Neural progenitor cell (in vitro differentiated cells): Measurements from ENCODE around the gene SLC28A1. TPM values are rescaled to one million over a fixed set of nuclear protein-coding genes. Genes with fewer than 3 reads are reported as not detected.

ENCODE experiments used
- DNase-seq: peaks from one replicate; pipeline ENCODE4 v3.0.0-alpha.2; 2016; ENCODE audit warnings: low spot score
- H2AFZ ChIP-seq: fragments of 200-600 bp; sonication (generic); replicated peaks from 2 replicates; pipeline ENCODE4 v1.6.1; 2016; ENCODE audit warnings: antibody characterized with exemption
- H3F3A ChIP-seq: fragments of 200-600 bp; sonication (generic); 2 replicates; pipeline ENCODE4 v1.6.1; 2016; ENCODE audit warnings: antibody characterized with exemption, low read depth
- H3K27ac ChIP-seq: fragments of 200-600 bp; sonication (generic); 2 replicates; pipeline ENCODE4 v1.5.1; 2016; ENCODE audit warnings: mild to moderate bottlenecking
- H3K27me3 ChIP-seq: fragments of 200-600 bp; sonication (generic); 2 replicates; pipeline ENCODE4 v1.6.1; 2016; ENCODE audit warnings: mild to moderate bottlenecking, moderate library complexity
- H3K36me3 ChIP-seq: fragments of 200-600 bp; sonication (generic); 2 replicates; pipeline ENCODE4 v1.5.1; 2016
- H3K4me1 ChIP-seq: fragments of 200-600 bp; sonication (generic); 2 replicates; pipeline ENCODE4 v1.6.1; 2016; ENCODE audit warnings: mixed run types
- H3K4me2 ChIP-seq: fragments of 200-600 bp; sonication (generic); 2 replicates; pipeline ENCODE4 v1.6.1; 2016
- H3K4me3 ChIP-seq: fragments of 200-600 bp; sonication (generic); 2 replicates; pipeline ENCODE4 v1.5.1; 2016
- H3K79me2 ChIP-seq: fragments of 200-600 bp; sonication (generic); 2 replicates; pipeline ENCODE4 v1.6.1; 2016; ENCODE audit warnings: low read depth
- H3K9ac ChIP-seq: fragments of 200-600 bp; sonication (generic); 2 replicates; pipeline ENCODE4 v1.6.1; 2016
- H3K9me3 ChIP-seq: fragments of 200-600 bp; sonication (generic); 2 replicates; pipeline ENCODE4 v1.5.1; 2016; ENCODE audit warnings: low read depth
- H4K20me1 ChIP-seq: fragments of 200-600 bp; sonication (generic); 2 replicates; pipeline ENCODE4 v1.6.1; 2016; ENCODE audit warnings: low read depth
- H3K27ac Mint-ChIP-seq: 3 replicates; pipeline ENCODE4 v1.8.0; 2021; ENCODE audit warnings: mixed read lengths
- H3K27me3 Mint-ChIP-seq: 2 replicates; pipeline ENCODE4 v1.8.0; 2022; ENCODE audit warnings: low read depth, mild to moderate bottlenecking, inconsistent platforms, moderate library complexity, mixed read lengths; ENCODE audit not compliant: insufficient read depth
- H3K36me3 Mint-ChIP-seq: 3 replicates; pipeline ENCODE4 v1.8.0; 2021; ENCODE audit warnings: mixed read lengths
- H3K4me1 Mint-ChIP-seq: 3 replicates; pipeline ENCODE4 v1.8.0; 2021; ENCODE audit warnings: mixed read lengths
- H3K4me3 Mint-ChIP-seq: 3 replicates; pipeline ENCODE4 v1.8.0; 2021; ENCODE audit warnings: mild to moderate bottlenecking, moderate library complexity, mixed read lengths
- H3K9me3 Mint-ChIP-seq: 3 replicates; pipeline ENCODE4 v1.8.0; 2020; ENCODE audit warnings: mixed read lengths
- EZH2 ChIP-seq: fragments of 200-600 bp; sonication (generic); IDR thresholded peaks from 2 replicates; pipeline ENCODE4 v1.6.1; 2017; ENCODE audit warnings: antibody characterized with exemption, mild to moderate bottlenecking, moderate library complexity
- EZH2phosphoT487 ChIP-seq: fragments of 200-600 bp; sonication (generic); IDR thresholded peaks from 2 replicates; pipeline ENCODE4 v1.6.1; 2017; ENCODE audit warnings: antibody characterized with exemption
- total RNA-seq: library from RNA; depleted of rRNA; stranded (reverse); fragments of >200 nt; gene quantifications from 2 replicates; pipeline ENCODE4 v1.2.3, GENCODE V29; 2015; ENCODE audit warnings: low replicate concordance
- TF ChIP-seq, protein P1 (sequence below): fragments of 200-600 bp; sonication (generic); IDR thresholded peaks from 2 replicates; pipeline ENCODE4 v1.5.1; 2017; ENCODE audit warnings: antibody characterized with exemption, mild to moderate bottlenecking

Gene SLC28A1
- total RNA-seq, 1 donor from 2014 or later, result not detected

DNA sequence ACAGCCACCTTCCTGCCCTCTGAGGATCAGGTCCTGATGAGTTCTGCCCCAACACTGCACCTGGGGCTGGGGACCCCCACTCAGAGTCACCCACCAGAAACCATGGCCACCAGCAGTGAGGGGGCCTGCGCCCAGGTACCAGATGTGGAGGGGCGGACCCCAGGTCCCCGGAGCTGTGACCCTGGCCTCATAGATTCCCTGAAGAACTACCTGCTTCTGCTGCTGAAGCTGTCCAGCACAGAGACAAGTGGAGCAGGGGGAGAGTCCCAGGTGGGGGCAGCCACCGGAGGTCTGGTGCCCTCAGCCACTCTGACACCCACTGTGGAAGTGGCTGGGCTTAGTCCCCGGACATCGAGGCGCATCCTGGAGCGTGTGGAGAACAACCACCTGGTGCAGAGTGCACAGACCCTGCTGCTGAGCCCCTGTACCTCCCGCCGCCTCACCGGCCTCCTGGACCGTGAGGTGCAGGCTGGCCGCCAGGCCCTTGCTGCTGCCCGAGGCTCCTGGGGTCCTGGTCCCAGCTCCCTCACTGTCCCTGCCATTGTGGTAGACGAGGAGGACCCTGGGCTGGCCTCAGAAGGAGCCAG, 27.0 kb upstream of the SLC28A1 start:
- Histone ChIP-seq H3F3A (no peaks in the 10 kb centered on the region), H3K27me3 (no peaks in the 10 kb centered on the region), H3K4me1 (no peaks in the 10 kb centered on the region), H2AFZ (no peak overlapping the region), H3K36me3 (no peaks in the 10 kb centered on the region), H3K4me3 (no peak overlapping the region), H3K79me2 (no peaks in the 10 kb centered on the region), H3K27ac (no peak overlapping the region), H3K9me3 (no peaks in the 10 kb centered on the region), H3K4me2 (no peak overlapping the region), H3K9ac (no peak overlapping the region), H4K20me1 (no peaks in the 10 kb centered on the region)
- Mint-ChIP-seq H3K36me3 (no peaks in the 10 kb centered on the region), H3K27me3 (peaks cover 2% of the 10 kb centered on the region), H3K4me1 (no peaks in the 10 kb centered on the region), H3K9me3 (no peaks in the 10 kb centered on the region), H3K27ac (no peak overlapping the region), H3K4me3 (no peak overlapping the region)
- no peak for DNase-seq
- no peak for TF ChIP-seq EZH2phosphoT487
- no peak for TF ChIP-seq EZH2
- TF ChIP-seq, protein P1, sequence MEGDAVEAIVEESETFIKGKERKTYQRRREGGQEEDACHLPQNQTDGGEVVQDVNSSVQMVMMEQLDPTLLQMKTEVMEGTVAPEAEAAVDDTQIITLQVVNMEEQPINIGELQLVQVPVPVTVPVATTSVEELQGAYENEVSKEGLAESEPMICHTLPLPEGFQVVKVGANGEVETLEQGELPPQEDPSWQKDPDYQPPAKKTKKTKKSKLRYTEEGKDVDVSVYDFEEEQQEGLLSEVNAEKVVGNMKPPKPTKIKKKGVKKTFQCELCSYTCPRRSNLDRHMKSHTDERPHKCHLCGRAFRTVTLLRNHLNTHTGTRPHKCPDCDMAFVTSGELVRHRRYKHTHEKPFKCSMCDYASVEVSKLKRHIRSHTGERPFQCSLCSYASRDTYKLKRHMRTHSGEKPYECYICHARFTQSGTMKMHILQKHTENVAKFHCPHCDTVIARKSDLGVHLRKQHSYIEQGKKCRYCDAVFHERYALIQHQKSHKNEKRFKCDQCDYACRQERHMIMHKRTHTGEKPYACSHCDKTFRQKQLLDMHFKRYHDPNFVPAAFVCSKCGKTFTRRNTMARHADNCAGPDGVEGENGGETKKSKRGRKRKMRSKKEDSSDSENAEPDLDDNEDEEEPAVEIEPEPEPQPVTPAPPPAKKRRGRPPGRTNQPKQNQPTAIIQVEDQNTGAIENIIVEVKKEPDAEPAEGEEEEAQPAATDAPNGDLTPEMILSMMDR, result no peak

DNA sequence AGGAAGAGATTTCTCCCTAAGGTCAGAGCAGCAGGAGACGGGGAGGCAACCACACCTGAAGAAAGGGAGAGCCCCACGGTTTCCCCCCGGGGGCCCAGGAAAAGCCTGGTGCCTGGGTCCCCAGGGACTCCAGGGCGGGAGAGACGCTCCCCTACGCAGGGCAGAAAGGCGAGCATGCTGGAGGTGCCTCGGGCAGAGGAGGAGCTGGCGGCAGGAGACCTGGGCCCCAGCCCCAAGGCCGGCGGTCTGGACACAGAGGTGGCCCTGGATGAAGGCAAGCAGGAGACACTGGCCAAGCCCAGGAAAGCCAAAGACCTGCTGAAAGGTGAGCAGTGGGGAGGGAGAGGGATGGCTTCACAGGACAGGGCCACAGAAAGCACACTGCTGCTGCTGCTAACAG, 26.2 kb upstream of the SLC28A1 start:
- no peaks in the 10 kb centered on the region for H3K36me3 ChIP-seq
- Mint-ChIP-seq H3K36me3 (no peaks in the 10 kb centered on the region), H3K4me1 (no peaks in the 10 kb centered on the region), H3K27me3 (peaks cover 2% of the 10 kb centered on the region), H3K27ac (no peak overlapping the region), H3K9me3 (no peaks in the 10 kb centered on the region), H3K4me3 (no peak overlapping the region)
- no peak overlapping the region for H3K27ac ChIP-seq
- H4K20me1 ChIP-seq, result no peaks in the 10 kb centered on the region
- no peaks in the 10 kb centered on the region for H3K79me2 ChIP-seq
- H3K4me2 ChIP-seq, result no peak overlapping the region
- no peak overlapping the region for H3K9ac ChIP-seq
- H3K27me3 ChIP-seq, result no peaks in the 10 kb centered on the region
- no peaks in the 10 kb centered on the region for H3K9me3 ChIP-seq
- H2AFZ ChIP-seq, result no peak overlapping the region
- no peaks in the 10 kb centered on the region for H3F3A ChIP-seq
- TF ChIP-seq EZH2 (no peak), EZH2phosphoT487 (no peak)
- TF ChIP-seq, protein P1, result no peak
- H3K4me3 ChIP-seq, result no peak overlapping the region
- no peaks in the 10 kb centered on the region for H3K4me1 ChIP-seq
- DNase-seq, result no peak

DNA sequence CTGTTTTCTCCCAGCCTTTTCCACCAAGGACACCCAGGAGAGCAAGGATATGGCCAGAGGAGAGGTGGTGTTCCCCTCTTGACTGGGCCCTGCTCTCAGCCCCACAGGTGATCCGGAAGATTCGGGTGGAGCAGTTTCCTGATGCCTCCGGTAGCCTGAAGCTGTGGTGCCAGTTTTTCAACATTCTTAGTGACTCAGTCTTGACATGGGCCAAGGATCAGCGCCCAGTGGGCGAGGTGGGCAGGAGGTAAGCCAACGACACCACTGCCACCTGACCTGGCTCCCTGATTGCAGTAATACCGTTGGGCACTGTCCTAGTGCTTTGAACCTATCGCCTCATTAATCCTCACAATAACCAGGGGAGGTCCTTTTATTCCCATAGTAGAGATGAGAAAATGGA, 25.3 kb upstream of the SLC28A1 start:
- H3K9ac ChIP-seq, result no peak overlapping the region
- no peaks in the 10 kb centered on the region for H3K36me3 ChIP-seq
- H3K4me3 Mint-ChIP-seq, result no peak overlapping the region
- H3K9me3 Mint-ChIP-seq, result no peaks in the 10 kb centered on the region
- H3K27ac ChIP-seq, result no peak overlapping the region
- H3K27ac Mint-ChIP-seq, result no peak overlapping the region
- no peak overlapping the region for H2AFZ ChIP-seq
- no peaks in the 10 kb centered on the region for H3F3A ChIP-seq
- H3K4me1 ChIP-seq, result no peaks in the 10 kb centered on the region
- H3K4me2 ChIP-seq, result no peak overlapping the region
- H3K27me3 ChIP-seq, result no peaks in the 10 kb centered on the region
- no peaks in the 10 kb centered on the region for H3K79me2 ChIP-seq
- H3K36me3 Mint-ChIP-seq, result no peaks in the 10 kb centered on the region
- no peaks in the 10 kb centered on the region for H3K9me3 ChIP-seq
- H3K4me3 ChIP-seq, result no peak overlapping the region
- H4K20me1 ChIP-seq, result no peaks in the 10 kb centered on the region
- no peak for DNase-seq
- peaks cover 2% of the 10 kb centered on the region for H3K27me3 Mint-ChIP-seq
- H3K4me1 Mint-ChIP-seq, result peaks cover 4% of the 10 kb centered on the region
- TF ChIP-seq EZH2 (no peak), EZH2phosphoT487 (no peak)
- TF ChIP-seq, protein P1, result no peak
